Immature natural killer cell (primary cell): ENCODE measurements around the gene SLC34A1. TPM values are rescaled to one million over a fixed set of nuclear protein-coding genes. Genes with fewer than 3 reads are reported as not detected.
"Not testable (repeated sequence)": the region's sequence is repeated elsewhere in the genome, so short reads cannot be mapped to it uniquely, and the experiment has no call there.

ENCODE experiments used
- DNase-seq, 3 donors: peaks; one replicate each; pipeline ENCODE4 v3.0.0; 2022; ENCODE audit warnings: mixed read lengths in 1 of 3
- H3K27ac Mint-ChIP-seq, 6 donors: one replicate each; pipeline ENCODE4 v1.8.0; 2020; ENCODE audit warnings: mixed read lengths in 6 of 6, mild to moderate bottlenecking in 5 of 6, inconsistent platforms in 4 of 6, moderate library complexity in 3 of 6
- H3K27me3 Mint-ChIP-seq, 3 donors: one replicate each; pipeline ENCODE4 v1.8.0; 2020 to 2021; ENCODE audit warnings: low read depth in 3 of 3, mild to moderate bottlenecking in 3 of 3, mixed read lengths in 3 of 3, moderate library complexity in 3 of 3, inconsistent platforms in 1 of 3
- H3K36me3 Mint-ChIP-seq, 3 donors: one replicate each; pipeline ENCODE4 v1.8.0; 2020; ENCODE audit warnings: mixed read lengths in 3 of 3, inconsistent platforms in 2 of 3, mild to moderate bottlenecking in 2 of 3
- H3K4me1 Mint-ChIP-seq, 2 donors: one replicate each; pipeline ENCODE4 v1.8.0; 2020; ENCODE audit warnings: inconsistent platforms in 2 of 2, mild to moderate bottlenecking in 2 of 2, mixed read lengths in 2 of 2, moderate library complexity in 1 of 2
- H3K4me3 Mint-ChIP-seq, 5 donors: one replicate each; pipeline ENCODE4 v1.8.0; 2020; ENCODE audit warnings: mild to moderate bottlenecking in 5 of 5, mixed read lengths in 5 of 5, inconsistent platforms in 3 of 5, moderate library complexity in 3 of 5
- H3K9me3 Mint-ChIP-seq, 6 donors: one replicate each; pipeline ENCODE4 v1.8.0; 2020; ENCODE audit warnings: mild to moderate bottlenecking in 6 of 6, mixed read lengths in 6 of 6, inconsistent platforms in 4 of 6, moderate library complexity in 3 of 6
- polyA plus RNA-seq, 3 donors: library from polyadenylated mRNA; unstranded; fragments of 300-500 nt; fragmentation: Illumina TruSeq; gene quantifications; one replicate each; pipeline ENCODE4 v1.2.3, GENCODE V29; 2021

Gene SLC34A1, protein sequence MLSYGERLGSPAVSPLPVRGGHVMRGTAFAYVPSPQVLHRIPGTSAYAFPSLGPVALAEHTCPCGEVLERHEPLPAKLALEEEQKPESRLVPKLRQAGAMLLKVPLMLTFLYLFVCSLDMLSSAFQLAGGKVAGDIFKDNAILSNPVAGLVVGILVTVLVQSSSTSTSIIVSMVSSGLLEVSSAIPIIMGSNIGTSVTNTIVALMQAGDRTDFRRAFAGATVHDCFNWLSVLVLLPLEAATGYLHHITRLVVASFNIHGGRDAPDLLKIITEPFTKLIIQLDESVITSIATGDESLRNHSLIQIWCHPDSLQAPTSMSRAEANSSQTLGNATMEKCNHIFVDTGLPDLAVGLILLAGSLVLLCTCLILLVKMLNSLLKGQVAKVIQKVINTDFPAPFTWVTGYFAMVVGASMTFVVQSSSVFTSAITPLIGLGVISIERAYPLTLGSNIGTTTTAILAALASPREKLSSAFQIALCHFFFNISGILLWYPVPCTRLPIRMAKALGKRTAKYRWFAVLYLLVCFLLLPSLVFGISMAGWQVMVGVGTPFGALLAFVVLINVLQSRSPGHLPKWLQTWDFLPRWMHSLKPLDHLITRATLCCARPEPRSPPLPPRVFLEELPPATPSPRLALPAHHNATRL
- under 1 TPM in 2 of 3 donors, not detected in 1; 0.26 to 0.34 TPM for polyA plus RNA-seq

DNA sequence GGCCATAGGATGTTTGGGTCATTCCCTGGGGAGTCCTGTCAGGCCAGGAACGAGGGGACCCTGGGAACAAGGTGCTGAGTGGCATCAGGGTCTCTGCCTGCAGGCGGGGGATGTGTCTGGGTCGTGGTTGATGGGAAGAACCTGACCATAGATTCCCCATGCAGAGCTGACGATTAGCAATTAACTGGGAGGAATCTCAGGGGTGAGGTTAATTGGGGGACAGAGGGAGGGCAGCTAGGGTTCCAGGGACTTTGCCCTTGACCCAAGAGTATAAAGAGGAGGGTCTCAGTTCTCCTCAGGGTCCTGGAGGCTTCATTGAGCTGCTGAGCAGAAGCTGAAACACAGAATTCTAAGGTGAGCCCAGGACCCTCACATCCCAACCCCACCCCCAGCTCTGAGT lies at the start of gene SLC34A1:
SLC34A1 (plus strand) TSS at position 301 of the 400 bp plus-strand sequence. CDS start 1,308 bp downstream, outside the sequence.
- Mint-ChIP-seq H3K9me3 (no peaks in the 10 kb centered on the region), H3K27me3 (peaks cover 3 to 9% (median 4%) of the 10 kb centered on the region in 3 donors), H3K27ac (peak within 1 kb of the TSS in 2 of 6 donors; percentile 70 to 89), H3K36me3 (no peaks in the 10 kb centered on the region), H3K4me1 (peaks cover 20 to 25% of the 10 kb centered on the region in 2 donors), H3K4me3 (peak within 1 kb of the TSS in 4 of 5 donors; percentile 0 to 75 (median 58))
- DNase-seq: no peak

DNA sequence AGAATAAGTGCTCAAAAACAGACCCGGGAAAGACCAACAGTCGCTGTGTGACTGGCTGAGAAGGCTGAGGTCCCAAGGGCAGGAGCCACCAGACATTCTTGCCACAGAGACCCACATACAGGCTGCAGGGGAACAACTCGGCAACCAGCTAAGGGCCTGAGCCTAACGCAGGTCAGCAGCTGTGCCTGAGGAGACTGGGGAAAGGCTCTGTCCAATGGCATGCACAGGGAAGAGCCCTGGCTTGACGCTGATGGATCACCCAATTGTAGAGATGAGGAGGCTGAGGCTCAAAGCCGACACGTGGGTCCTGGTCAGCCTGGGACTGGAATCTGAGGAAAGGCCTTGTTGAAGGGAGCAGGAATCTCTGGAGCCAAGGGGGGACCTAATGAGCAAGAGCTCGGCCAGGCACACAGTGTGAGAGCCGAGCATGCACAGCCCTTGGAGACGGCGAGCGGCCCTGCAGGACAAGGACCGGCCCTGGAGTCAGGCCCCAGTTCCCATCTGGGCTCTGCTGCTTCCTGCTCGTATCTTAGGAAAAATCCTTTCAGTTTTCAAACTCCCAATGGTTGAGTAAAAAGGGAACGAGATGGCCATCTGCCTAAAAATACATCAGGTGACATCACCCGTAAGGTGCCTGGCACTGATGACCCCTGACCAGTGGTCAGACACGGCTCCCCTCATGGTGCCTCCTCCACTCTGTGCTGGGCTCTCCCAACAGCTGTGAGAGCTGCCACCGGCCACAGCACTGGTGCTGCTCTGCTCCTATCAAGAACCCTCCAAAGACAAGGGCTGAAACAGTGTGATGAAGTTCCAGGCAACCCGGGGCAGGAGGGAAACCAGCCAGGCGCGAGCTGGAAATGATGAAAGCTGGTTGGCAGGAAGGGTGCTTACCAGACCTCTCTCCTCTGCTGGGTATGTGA lies 49.2 kb upstream of the SLC34A1 start:
- Mint-ChIP-seq H3K9me3 (no peaks in the 10 kb centered on the region), H3K4me3 (no peak overlapping the region), H3K36me3 (peaks cover 30 to 63% (median 42%) of the 10 kb centered on the region in 3 donors), H3K27ac (peak overlapping the region in 1 of 6 donors; percentile 24), H3K4me1 (peaks cover 72% of the 10 kb centered on the region in 2 donors), H3K27me3 (peaks cover 0 to 6% (median 5%) of the 10 kb centered on the region in 3 donors)
- no peak for DNase-seq

DNA sequence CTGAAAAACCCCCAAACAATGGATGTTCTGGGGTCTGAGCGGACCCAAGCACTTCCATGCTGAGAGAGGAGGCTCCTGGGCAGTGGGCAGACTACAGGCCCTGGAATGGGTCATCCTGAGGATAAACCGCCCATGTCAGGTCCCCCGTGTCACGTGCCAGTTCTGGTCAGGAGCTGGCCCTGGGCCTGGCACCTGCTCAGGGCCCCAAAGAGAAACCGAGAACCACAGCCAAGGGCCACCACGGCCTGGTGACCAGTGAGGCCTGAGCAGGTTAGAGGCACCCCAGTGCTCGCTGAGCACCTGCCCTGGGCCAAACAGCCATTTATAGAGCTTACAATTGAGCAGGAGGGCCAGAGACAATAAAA lies 48.6 kb upstream of the SLC34A1 start:
- DNase-seq: no peak
- H3K27me3 Mint-ChIP-seq: peaks cover 0 to 6% (median 5%) of the 10 kb centered on the region in 3 donors
- peaks cover 68% of the 10 kb centered on the region in 2 donors for H3K4me1 Mint-ChIP-seq
- H3K36me3 Mint-ChIP-seq: peaks cover 24 to 57% (median 43%) of the 10 kb centered on the region in 3 donors
- no peaks in the 10 kb centered on the region for H3K9me3 Mint-ChIP-seq
- peak overlapping the region in 1 of 5 donors; percentile 34 for H3K4me3 Mint-ChIP-seq
- H3K27ac Mint-ChIP-seq: peak overlapping the region in 1 of 6 donors; percentile 42

DNA sequence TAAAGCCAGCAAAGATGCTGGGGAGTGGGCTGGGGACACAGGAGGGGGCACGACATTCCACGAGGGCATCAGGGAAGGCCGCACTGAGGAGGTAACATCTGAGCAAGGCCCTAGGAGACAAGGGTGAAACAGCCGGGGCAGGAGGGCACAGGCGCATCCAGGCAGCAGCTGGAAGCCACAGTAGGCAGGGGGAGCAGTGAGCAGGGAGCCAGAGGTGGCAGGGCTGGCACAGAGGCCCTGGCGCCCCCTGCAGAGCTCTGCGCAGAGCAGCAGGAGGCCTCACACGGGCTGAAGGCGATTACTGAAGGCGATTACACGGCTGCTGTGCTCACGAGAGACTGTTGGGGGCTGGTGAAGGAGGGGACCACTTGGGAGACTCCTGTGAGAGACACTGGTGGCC lies 48.1 kb upstream of the SLC34A1 start:
- peak overlapping the region in 2 of 5 donors; percentile 9 to 44 for H3K4me3 Mint-ChIP-seq
- peaks cover 63 to 64% of the 10 kb centered on the region in 2 donors for H3K4me1 Mint-ChIP-seq
- peak overlapping the region in 3 of 6 donors; percentile 42 to 87 (median 73) for H3K27ac Mint-ChIP-seq
- peaks cover 23 to 56% (median 43%) of the 10 kb centered on the region in 3 donors for H3K36me3 Mint-ChIP-seq
- H3K27me3 Mint-ChIP-seq: peaks cover 0 to 6% (median 5%) of the 10 kb centered on the region in 3 donors
- peak in 1 of 3 donors; percentile 39 for DNase-seq
- no peaks in the 10 kb centered on the region for H3K9me3 Mint-ChIP-seq

DNA sequence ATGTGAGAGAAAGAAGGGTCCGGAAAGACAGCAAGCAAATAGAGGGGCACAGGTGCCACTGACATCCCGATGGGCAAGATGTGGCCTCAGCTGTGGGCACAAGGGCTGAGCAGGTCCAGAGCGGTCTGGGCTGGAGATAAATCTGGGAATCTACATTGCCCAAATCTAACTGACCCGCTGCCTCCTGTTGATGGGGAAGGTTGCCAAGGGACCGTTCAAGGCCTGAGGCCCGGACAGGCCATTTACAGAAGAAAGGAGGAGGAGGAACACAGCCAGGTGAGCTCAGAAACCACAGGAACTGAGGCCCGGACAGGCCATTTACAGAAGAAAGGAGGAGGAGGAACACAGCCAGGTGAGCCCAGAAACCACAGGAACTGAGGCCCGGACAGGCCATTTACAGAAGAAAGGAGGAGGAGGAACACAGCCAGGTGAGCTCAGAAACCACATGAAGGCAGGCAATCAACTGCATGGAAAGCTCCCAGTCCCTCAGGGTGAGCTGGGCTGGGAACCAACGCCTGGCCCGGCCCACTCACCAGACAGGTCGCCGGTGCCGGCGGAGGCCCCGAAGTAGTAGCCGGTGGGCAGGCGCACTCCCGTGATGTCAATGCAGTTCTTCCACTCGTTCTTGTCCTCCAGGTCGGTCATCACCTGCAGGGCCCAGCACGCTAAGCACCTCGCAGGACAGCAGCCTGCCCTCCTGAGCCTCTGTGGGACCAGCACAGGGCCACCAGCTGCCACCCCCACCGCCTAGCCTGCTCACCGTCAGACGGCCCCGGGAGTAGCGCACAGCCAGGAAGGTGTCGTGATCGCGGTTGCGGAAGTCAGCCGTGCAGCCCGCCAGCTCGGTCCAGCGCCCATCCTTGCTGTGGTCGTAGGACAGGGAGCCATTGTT lies 47.4 kb upstream of the SLC34A1 start:
- peaks cover 56 to 57% of the 10 kb centered on the region in 2 donors for H3K4me1 Mint-ChIP-seq
- no peak for DNase-seq
- H3K4me3 Mint-ChIP-seq: peak overlapping the region in 1 of 5 donors; percentile 44
- peaks cover 23 to 55% (median 44%) of the 10 kb centered on the region in 3 donors for H3K36me3 Mint-ChIP-seq
- H3K27me3 Mint-ChIP-seq: peaks cover 0 to 6% (median 5%) of the 10 kb centered on the region in 3 donors
- no peaks in the 10 kb centered on the region for H3K9me3 Mint-ChIP-seq
- H3K27ac Mint-ChIP-seq: peak overlapping the region in 3 of 6 donors; percentile 42 to 87 (median 73)

DNA sequence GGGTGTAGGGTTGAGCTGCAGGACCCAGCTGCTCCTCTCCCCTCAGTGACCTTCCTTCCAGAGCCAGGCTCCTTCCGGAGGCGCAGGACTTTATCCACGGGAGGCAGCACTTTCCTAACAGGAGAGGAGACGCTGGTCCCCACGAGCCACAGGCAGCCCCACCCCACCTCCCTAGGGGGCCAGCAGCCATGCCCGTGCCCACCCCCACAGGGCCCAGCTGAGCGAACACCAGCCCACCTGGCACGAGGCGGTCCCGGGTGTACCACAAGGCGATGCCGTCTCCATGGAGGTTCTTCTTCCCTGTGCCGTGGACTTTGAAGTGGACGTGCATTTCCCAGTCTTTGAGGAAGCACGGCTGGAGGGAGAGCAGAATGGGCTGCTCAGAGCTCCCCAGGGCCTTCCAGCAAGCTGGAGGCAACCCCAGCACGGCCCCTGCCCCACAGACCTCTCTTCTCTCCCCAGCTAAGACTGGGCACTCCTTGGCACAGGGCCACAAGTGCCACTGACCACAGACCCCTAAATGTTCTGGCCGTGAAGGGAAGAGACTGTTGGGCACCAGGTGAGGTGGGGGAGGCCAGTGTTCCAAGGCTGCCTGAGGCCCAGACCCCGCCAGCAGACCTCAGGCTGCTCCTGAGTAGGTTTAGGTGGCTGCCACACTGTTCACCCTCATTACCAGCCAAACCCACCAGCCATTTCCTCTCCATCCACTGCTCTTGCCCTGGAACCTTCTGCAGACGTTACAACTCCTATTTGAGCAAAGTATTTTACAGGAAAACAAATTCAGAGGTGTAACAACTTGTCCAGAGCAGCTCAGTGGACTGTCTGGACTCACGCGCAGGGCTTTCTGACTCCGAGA lies 45.8 kb upstream of the SLC34A1 start:
- Mint-ChIP-seq H3K36me3 (peaks cover 22 to 56% (median 46%) of the 10 kb centered on the region in 3 donors), H3K9me3 (no peaks in the 10 kb centered on the region), H3K4me1 (peaks cover 48 to 50% of the 10 kb centered on the region in 2 donors), H3K27ac (peak overlapping the region; percentile 69 to 89 (median 78)), H3K27me3 (peaks cover 0 to 6% (median 5%) of the 10 kb centered on the region in 3 donors), H3K4me3 (peak overlapping the region; percentile 53 to 80 (median 75))
- DNase-seq: no peak

DNA sequence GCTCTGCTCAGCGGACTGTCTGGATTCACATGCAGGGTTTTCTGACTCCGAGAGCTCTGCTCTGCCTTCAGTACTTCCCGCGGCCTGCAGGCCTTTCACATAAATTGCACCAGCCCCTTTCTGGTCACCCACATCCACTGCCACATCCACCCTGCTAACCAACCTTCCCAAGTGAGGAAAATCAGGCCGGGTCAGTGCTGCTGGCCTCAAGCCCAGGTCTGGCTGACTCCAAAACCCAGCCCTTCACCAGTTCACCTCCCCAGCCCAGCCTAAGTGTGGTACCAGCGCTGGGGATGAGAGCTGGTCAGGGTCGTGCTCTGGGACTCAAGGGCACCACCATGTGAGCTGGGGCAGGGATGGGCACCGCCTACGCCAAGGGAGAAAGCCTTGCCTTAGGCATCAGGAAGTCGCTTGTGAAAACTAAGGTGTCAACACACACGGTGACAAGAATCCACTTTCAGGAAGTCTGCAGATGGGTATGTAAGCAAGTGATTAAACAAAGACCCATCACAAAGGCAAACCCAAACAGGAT lies 45.1 kb upstream of the SLC34A1 start:
- peak overlapping the region; percentile 69 to 89 (median 78) for H3K27ac Mint-ChIP-seq
- H3K9me3 Mint-ChIP-seq: no peaks in the 10 kb centered on the region
- peak overlapping the region; percentile 53 to 80 (median 75) for H3K4me3 Mint-ChIP-seq
- DNase-seq: peak; percentile 57 to 60 (median 58)
- peaks cover 0 to 6% (median 4%) of the 10 kb centered on the region in 3 donors for H3K27me3 Mint-ChIP-seq
- H3K36me3 Mint-ChIP-seq: peaks cover 16 to 52% (median 41%) of the 10 kb centered on the region in 3 donors
- peaks cover 44 to 47% of the 10 kb centered on the region in 2 donors for H3K4me1 Mint-ChIP-seq

DNA sequence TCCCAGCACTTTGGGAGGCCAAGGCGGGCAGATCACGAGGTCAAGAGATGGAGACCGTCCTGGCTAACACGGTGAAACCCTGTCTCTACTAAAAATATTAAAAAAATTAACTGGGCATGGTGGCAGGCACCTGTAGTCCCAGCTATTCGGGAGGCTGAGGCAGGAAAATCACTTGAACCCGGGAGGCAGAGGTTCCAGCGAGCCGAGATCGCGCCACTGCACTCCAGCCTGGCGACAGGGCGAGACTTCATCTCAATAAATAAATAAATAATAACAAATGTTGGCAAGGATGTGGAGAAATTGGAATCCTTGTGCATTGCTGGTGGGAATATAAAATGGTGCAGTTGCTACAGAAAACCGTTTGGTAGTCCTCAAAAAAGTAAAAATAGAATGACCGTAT lies 41.2 kb upstream of the SLC34A1 start:
- H3K9me3 Mint-ChIP-seq, H3K4me3 Mint-ChIP-seq, H3K27ac Mint-ChIP-seq, DNase-seq, H3K27me3 Mint-ChIP-seq: not testable (repeated sequence)
- Mint-ChIP-seq H3K4me1 (peaks cover 37 to 49% of the 10 kb centered on the region in 2 donors), H3K36me3 (peaks cover 16 to 39% (median 22%) of the 10 kb centered on the region in 3 donors)

DNA sequence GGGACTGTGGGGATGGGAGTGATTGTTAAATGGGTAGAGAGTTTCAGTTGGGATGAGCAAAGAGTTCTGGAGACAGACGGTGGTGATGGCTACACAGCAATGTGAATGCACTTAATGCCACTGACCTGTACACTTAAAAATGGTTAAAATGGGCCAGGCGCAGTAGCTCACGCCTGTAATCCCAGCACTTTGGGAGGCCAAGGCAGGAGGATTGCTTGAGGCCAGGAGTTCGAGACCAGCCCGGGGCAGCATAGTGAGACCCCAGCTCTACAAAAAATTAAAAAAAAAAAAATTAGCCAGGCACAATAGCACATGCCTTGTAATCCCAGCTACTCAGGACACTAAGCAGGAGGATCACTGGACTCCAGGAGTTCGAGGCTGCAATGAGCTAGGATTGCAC lies 40.5 kb upstream of the SLC34A1 start:
- Mint-ChIP-seq H3K27me3 (peaks cover 0 to 3% (median 0%) of the 10 kb centered on the region in 3 donors), H3K9me3 (no peaks in the 10 kb centered on the region), H3K4me3 (no peak overlapping the region), H3K36me3 (peaks cover 16 to 37% (median 22%) of the 10 kb centered on the region in 3 donors), H3K4me1 (peaks cover 31 to 42% of the 10 kb centered on the region in 2 donors), H3K27ac (no peak overlapping the region)
- no peak for DNase-seq

DNA sequence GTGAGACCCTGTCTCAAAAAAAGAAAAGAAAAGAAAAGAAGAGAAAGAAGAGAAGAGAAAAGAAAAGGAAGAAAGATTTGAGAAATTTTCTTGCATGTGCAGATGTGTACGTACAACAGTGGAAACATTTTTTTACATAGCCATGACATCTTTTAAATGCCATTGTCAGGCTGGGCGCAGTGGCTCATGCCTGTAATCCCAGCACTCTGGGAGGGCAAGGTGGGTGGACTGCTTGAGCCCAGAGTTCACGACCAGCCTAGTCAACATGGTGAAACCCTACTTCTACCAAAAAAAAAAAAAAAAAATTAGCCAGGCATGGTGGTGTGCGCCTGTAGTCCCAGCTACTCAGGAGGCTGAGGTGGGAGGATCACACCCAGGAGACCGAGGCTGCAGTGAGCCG lies 39.3 kb upstream of the SLC34A1 start:
- no peak for DNase-seq
- peaks cover 13 to 33% (median 16%) of the 10 kb centered on the region in 3 donors for H3K36me3 Mint-ChIP-seq
- H3K4me1 Mint-ChIP-seq: peaks cover 31 to 42% of the 10 kb centered on the region in 2 donors
- peaks cover 0 to 2% (median 0%) of the 10 kb centered on the region in 3 donors for H3K27me3 Mint-ChIP-seq
- H3K9me3 Mint-ChIP-seq: no peaks in the 10 kb centered on the region
- H3K4me3 Mint-ChIP-seq: no peak overlapping the region
- H3K27ac Mint-ChIP-seq: no peak overlapping the region

DNA sequence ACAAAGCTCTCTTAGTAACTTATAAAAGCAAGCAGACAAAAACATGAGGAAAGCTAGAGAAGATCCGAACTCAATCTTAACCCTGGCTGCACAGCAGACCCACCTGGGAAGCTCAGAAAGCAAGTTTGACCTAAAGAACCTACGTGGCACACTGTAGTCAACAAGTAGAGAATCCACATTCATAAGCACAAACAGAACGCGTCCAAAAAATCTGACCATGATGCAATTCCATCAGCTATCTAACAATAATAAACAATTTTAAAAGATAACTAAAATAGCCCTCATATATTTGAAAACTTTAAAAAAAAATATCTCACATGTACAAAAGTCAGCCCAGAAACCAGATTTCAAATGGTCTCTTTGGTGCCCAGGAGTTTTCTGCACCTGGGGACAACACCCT lies 37.4 kb upstream of the SLC34A1 start:
- Mint-ChIP-seq H3K27ac (peak overlapping the region in 2 of 6 donors; percentile 21 to 62), H3K4me3 (no peak overlapping the region), H3K36me3 (peaks cover 7 to 25% (median 12%) of the 10 kb centered on the region in 3 donors), H3K4me1 (peaks cover 45 to 55% of the 10 kb centered on the region in 2 donors), H3K27me3 (peaks cover 1 to 5% (median 1%) of the 10 kb centered on the region in 3 donors), H3K9me3 (no peaks in the 10 kb centered on the region)
- no peak for DNase-seq
